ENCODE measurements around the gene KIF3B. TPM values are rescaled to one million over a fixed set of nuclear protein-coding genes. Genes with fewer than 3 reads are reported as not detected.

Gene KIF3B
- total RNA-seq, 4 donors from 2014 or later: 21.4 to 29.0 (median 24.4) TPM

GRCh38 chr20:32235331-32236047, 42.0 kb upstream of the KIF3B start:
- no peak overlapping the region for H3K4me3 ChIP-seq
- no peak for ATAC-seq
- no peak overlapping the region for H3K27ac ChIP-seq
- TF ChIP-seq POLR2A (IDR thresholded peaks at IDR 0.05) (no peak), EP300 (IDR thresholded peaks at IDR 0.05) (no peak), CTCF (IDR thresholded peaks at IDR 0.05) (no peak)
- no peaks in the 10 kb centered on the region for H3K9me3 ChIP-seq
- H3K27me3 ChIP-seq: no peaks in the 10 kb centered on the region
- H3K4me1 ChIP-seq: no peaks in the 10 kb centered on the region
- WGBS, 2 donors (ENCODE audit: low coverage in 1 of 2): 73% methylated on average over 3 of the region's 6 CpGs; no CpG with 5 or more reads in 1 of the 2 donors
- H3K36me3 ChIP-seq: peaks cover 0 to 70% of the 10 kb centered on the region in 2 donors

GRCh38 chr20:32236048-32236533, 41.4 kb upstream of the KIF3B start:
- peaks cover 0 to 64% of the 10 kb centered on the region in 2 donors for H3K36me3 ChIP-seq
- no peak overlapping the region for H3K4me3 ChIP-seq
- no peak for ATAC-seq
- no peaks in the 10 kb centered on the region for H3K9me3 ChIP-seq
- TF ChIP-seq CTCF (IDR thresholded peaks at IDR 0.05): no peak
- no peak for TF ChIP-seq POLR2A (IDR thresholded peaks at IDR 0.05)
- no peak for TF ChIP-seq POLR2AphosphoS5 (IDR thresholded peaks at IDR 0.05)
- no peak for TF ChIP-seq EP300 (IDR thresholded peaks at IDR 0.05)
- no peaks in the 10 kb centered on the region for H3K4me1 ChIP-seq
- H3K27me3 ChIP-seq: no peaks in the 10 kb centered on the region
- WGBS, 2 donors (ENCODE audit: low coverage in 1 of 2): 100% methylated on average over 1 to 2 of the region's 3 CpGs
- H3K27ac ChIP-seq: no peak overlapping the region

- H3K4me3 ChIP-seq: no peak overlapping the region
- no peaks in the 10 kb centered on the region for H3K27me3 ChIP-seq
- H3K36me3 ChIP-seq: peaks cover 0 to 57% of the 10 kb centered on the region in 2 donors
- no peaks in the 10 kb centered on the region for H3K9me3 ChIP-seq
- no peak for ATAC-seq
- H3K27ac ChIP-seq: no peak overlapping the region
- no peaks in the 10 kb centered on the region for H3K4me1 ChIP-seq
- 100% methylated on average over 1 to 2 of the region's 2 CpGs for WGBS, 2 donors (ENCODE audit: low coverage in 1 of 2)
- TF ChIP-seq EP300 (IDR thresholded peaks at IDR 0.05) (no peak), POLR2A (IDR thresholded peaks at IDR 0.05) (no peak), POLR2AphosphoS5 (IDR thresholded peaks at IDR 0.05) (no peak), CTCF (IDR thresholded peaks at IDR 0.05) (no peak)
Measured at GRCh38 chr20:32236819-32237218, 40.6 kb upstream of the KIF3B start.

- peaks cover 0 to 51% of the 10 kb centered on the region in 2 donors for H3K36me3 ChIP-seq
- TF ChIP-seq CTCF (IDR thresholded peaks at IDR 0.05) (no peak), POLR2A (IDR thresholded peaks at IDR 0.05) (no peak), EP300 (IDR thresholded peaks at IDR 0.05) (no peak), POLR2AphosphoS5 (IDR thresholded peaks at IDR 0.05) (no peak)
- ATAC-seq: no peak
- no peaks in the 10 kb centered on the region for H3K4me1 ChIP-seq
- no peak overlapping the region for H3K27ac ChIP-seq
- WGBS, 2 donors (ENCODE audit: low coverage in 1 of 2): 85 to 91% methylated on average over 5 to 6 of the region's 6 CpGs
- no peaks in the 10 kb centered on the region for H3K9me3 ChIP-seq
- no peak overlapping the region for H3K4me3 ChIP-seq
- no peaks in the 10 kb centered on the region for H3K27me3 ChIP-seq
Measured at GRCh38 chr20:32237419-32237818, 40.0 kb upstream of the KIF3B start.
